Tibial nerve (tissue), 4 donors: Measurements from ENCODE around the gene KIAA0232. TPM values are rescaled to one million over a fixed set of nuclear protein-coding genes. Genes with fewer than 3 reads are reported as not detected.
A peak's percentile ranks its signal among the peaks of the same experiment; 100 is the strongest.
"Not testable (repeated sequence)": the region's sequence is repeated elsewhere in the genome, so short reads cannot be mapped to it uniquely, and the experiment has no call there.

Experiments used
- DNase-seq, 2 donors: peaks; one replicate each; pipeline ENCODE4 v3.0.0-alpha.2; 2019; ENCODE audit warnings: low spot score in 2 of 2
- H3K27ac ChIP-seq, 4 donors: fragments of 200-600 bp; sonication (generic) in 3 of 4; one replicate each; pipeline ENCODE4 v1.5.1; 2017 to 2019; ENCODE audit warnings: mild to moderate bottlenecking in 1 of 4
- H3K27me3 ChIP-seq, 2 donors: fragments of 200-600 bp; sonication (generic) in 1 of 2; one replicate each; pipeline versions ENCODE4 v1.5.1 to v1.6.0; 2017 to 2019
- H3K36me3 ChIP-seq, 3 donors: fragments of 200-600 bp; sonication (generic); one replicate each; pipeline ENCODE4 v1.5.1; 2018 to 2019
- H3K4me1 ChIP-seq, 4 donors: fragments of 200-600 bp; sonication (generic) in 3 of 4; one replicate each; pipeline ENCODE4 v1.5.1; 2017 to 2019
- H3K4me3 ChIP-seq, 4 donors: fragments of 200-600 bp; sonication (generic) in 3 of 4; one replicate each; pipeline ENCODE4 v1.5.1; 2017 to 2019; ENCODE audit warnings: mild to moderate bottlenecking in 1 of 4, moderate library complexity in 1 of 4
- H3K9me3 ChIP-seq, 4 donors: fragments of 200-600 bp; sonication (generic) in 3 of 4; one replicate each; pipeline ENCODE4 v1.5.1; 2017 to 2019
- CTCF ChIP-seq, 5 experiments: fragments of 200-600 bp in 3 of 5; fragments of 450-650 bp in 2 of 5; sonication (generic) in 3 of 5; IDR thresholded peaks; one replicate each; pipeline ENCODE4 v1.5.1; 2016 to 2019; ENCODE audit warnings: antibody characterized with exemption in 5 of 5, mild to moderate bottlenecking in 3 of 5, moderate library complexity in 2 of 5
- EP300 ChIP-seq, 2 donors: sonication (generic); formaldehyde crosslinking; IDR thresholded peaks; one replicate each; pipeline ENCODE4 v1.6.1; 2017; ENCODE audit warnings: antibody characterized with exemption in 2 of 2, mild to moderate bottlenecking in 1 of 2
- POLR2A ChIP-seq, 2 donors: fragments of 450-650 bp; IDR thresholded peaks; one replicate each; pipeline ENCODE4 v1.6.1; 2017; ENCODE audit warnings: antibody characterized with exemption in 2 of 2, mild to moderate bottlenecking in 2 of 2, moderate library complexity in 2 of 2
- WGBS, 2 donors: methylation state at CpG; one replicate each; pipeline ENCODE4 v1.1.5; 2018; 5-methylcytosine and 5-hydroxymethylcytosine counted together
- total RNA-seq, 4 donors: library from RNA; depleted of rRNA; stranded (reverse); fragments of >200 nt; gene quantifications; one replicate each; pipeline ENCODE4 v1.1.0, GENCODE V29; 2016

Gene KIAA0232
- total RNA-seq, 4 donors from 2014 or later, result 36.7 to 57.7 (median 47.0) TPM

GRCh38 chr4:6834867-6835266, 52.3 kb downstream of the KIAA0232 start:
- no peak overlapping the region for H3K27ac ChIP-seq
- no peaks in the 10 kb centered on the region for H3K9me3 ChIP-seq
- H3K4me1 ChIP-seq, result peaks cover 0 to 20% (median 10%) of the 10 kb centered on the region in 4 donors
- no peak overlapping the region for H3K4me3 ChIP-seq
- H3K36me3 ChIP-seq, result peaks cover 0 to 50% (median 5%) of the 10 kb centered on the region in 3 donors
- H3K27me3 ChIP-seq, result no peaks in the 10 kb centered on the region
- WGBS, 2 donors, result 82 to 87% methylated on average over 3 of the region's 3 CpGs
- DNase-seq, result no peak
- no peak for TF ChIP-seq POLR2A (IDR thresholded peaks at IDR 0.05)
- TF ChIP-seq CTCF (IDR thresholded peaks at IDR 0.05), result no peak
- TF ChIP-seq EP300 (IDR thresholded peaks at IDR 0.05), result no peak

- H3K27ac ChIP-seq, H3K27me3 ChIP-seq, H3K9me3 ChIP-seq, DNase-seq, H3K4me3 ChIP-seq: not testable (repeated sequence)
- Histone ChIP-seq H3K36me3 (peaks cover 0 to 47% (median 5%) of the 10 kb centered on the region in 3 donors), H3K4me1 (peaks cover 0 to 21% (median 13%) of the 10 kb centered on the region in 4 donors)
- 96 to 98% methylated on average over 4 of the region's 4 CpGs for WGBS, 2 donors
Observed at GRCh38 chr4:6835616-6836015, 53.1 kb downstream of the KIAA0232 start.

- not testable (repeated sequence) for H3K4me3 ChIP-seq, H3K27ac ChIP-seq, DNase-seq, H3K9me3 ChIP-seq, H3K27me3 ChIP-seq
- peaks cover 0 to 33% (median 5%) of the 10 kb centered on the region in 3 donors for H3K36me3 ChIP-seq
- peaks cover 0 to 24% (median 13%) of the 10 kb centered on the region in 4 donors for H3K4me1 ChIP-seq
- WGBS, 2 donors, result 94 to 98% methylated on average over 11 to 33 of the region's 34 CpGs
Observed at GRCh38 chr4:6837106-6837505, 54.6 kb downstream of the KIAA0232 start.

GRCh38 chr4:6839579-6839978, 57.1 kb downstream of the KIAA0232 start:
- H3K36me3 ChIP-seq, result peaks cover 0 to 38% (median 5%) of the 10 kb centered on the region in 3 donors
- H3K27me3 ChIP-seq, result no peaks in the 10 kb centered on the region
- TF ChIP-seq POLR2A (IDR thresholded peaks at IDR 0.05) (no peak), CTCF (IDR thresholded peaks at IDR 0.05) (no peak), EP300 (IDR thresholded peaks at IDR 0.05) (no peak)
- 52 to 63% methylated on average over 4 of the region's 4 CpGs for WGBS, 2 donors
- H3K4me1 ChIP-seq, result peaks cover 0 to 24% (median 13%) of the 10 kb centered on the region in 4 donors
- H3K9me3 ChIP-seq, result no peaks in the 10 kb centered on the region
- no peak for DNase-seq
- H3K4me3 ChIP-seq, result no peak overlapping the region
- H3K27ac ChIP-seq, result peak overlapping the region in 1 of 4 donors; percentile 9

- DNase-seq, result no peak
- no peak for TF ChIP-seq EP300 (IDR thresholded peaks at IDR 0.05)
- no peak for TF ChIP-seq CTCF (IDR thresholded peaks at IDR 0.05)
- TF ChIP-seq POLR2A (IDR thresholded peaks at IDR 0.05), result no peak
- Histone ChIP-seq H3K27ac (peak overlapping the region in 1 of 4 donors; percentile 9), H3K4me1 (peaks cover 0 to 24% (median 13%) of the 10 kb centered on the region in 4 donors), H3K4me3 (no peak overlapping the region), H3K36me3 (peaks cover 0 to 39% (median 0%) of the 10 kb centered on the region in 3 donors), H3K9me3 (no peaks in the 10 kb centered on the region), H3K27me3 (no peaks in the 10 kb centered on the region)
- WGBS, 2 donors, result 26 to 31% methylated on average over 8 of the region's 8 CpGs
Observed at GRCh38 chr4:6840062-6840976, 57.8 kb downstream of the KIAA0232 start.

GRCh38 chr4:6845027-6845426, 62.5 kb downstream of the KIAA0232 start:
- H3K27me3 ChIP-seq, result no peaks in the 10 kb centered on the region
- WGBS, 2 donors, result 90 to 100% methylated on average over 1 of the region's 1 CpG
- DNase-seq, result no peak
- H3K4me3 ChIP-seq, result no peak overlapping the region
- H3K27ac ChIP-seq, result no peak overlapping the region
- H3K36me3 ChIP-seq, result peaks cover 0 to 39% (median 0%) of the 10 kb centered on the region in 3 donors
- H3K9me3 ChIP-seq, result no peaks in the 10 kb centered on the region
- peaks cover 0 to 19% (median 4%) of the 10 kb centered on the region in 4 donors for H3K4me1 ChIP-seq
- TF ChIP-seq CTCF (IDR thresholded peaks at IDR 0.05) (no peak), EP300 (IDR thresholded peaks at IDR 0.05) (no peak), POLR2A (IDR thresholded peaks at IDR 0.05) (no peak)
